ENCODE data around the gene EID3.

EID3 gene

GRCh38 chr12:104296718-104297117 is 6.8 kb upstream of the EID3 start:
- Mint-ChIP-seq H3K4me3 (no peak overlapping the region), H3K27me3 (no peaks in the 10 kb centered on the region), H3K4me1 (peaks cover 13% of the 10 kb centered on the region), H3K36me3 (ENCODE audit: low read depth) (peaks cover 67% of the 10 kb centered on the region), H3K27ac (no peak overlapping the region), H3K9me3 (no peaks in the 10 kb centered on the region)
- no peak for DNase-seq
- ATAC-seq: no peak

GRCh38 chr12:104297477-104298113 is 5.9 kb upstream of the EID3 start:
- Mint-ChIP-seq H3K27ac (no peak overlapping the region), H3K4me1 (peaks cover 13% of the 10 kb centered on the region), H3K4me3 (no peak overlapping the region), H3K9me3 (no peaks in the 10 kb centered on the region), H3K27me3 (no peaks in the 10 kb centered on the region), H3K36me3 (ENCODE audit: low read depth) (peaks cover 61% of the 10 kb centered on the region)
- DNase-seq (no peak), ATAC-seq (no peak)

- no peak overlapping the region for H3K4me3 Mint-ChIP-seq
- H3K4me1 Mint-ChIP-seq: peaks cover 35% of the 10 kb centered on the region
- no peaks in the 10 kb centered on the region for H3K9me3 Mint-ChIP-seq
- peaks cover 63% of the 10 kb centered on the region for H3K36me3 Mint-ChIP-seq (ENCODE audit: low read depth)
- DNase-seq: no peak
- ATAC-seq: no peak
- H3K27me3 Mint-ChIP-seq: no peaks in the 10 kb centered on the region
- no peak overlapping the region for H3K27ac Mint-ChIP-seq
Measured at GRCh38 chr12:104299842-104300481, 3.6 kb upstream of the EID3 start.

GRCh38 chr12:104304261-104305009 is 896 bp downstream of the EID3 start:
- Mint-ChIP-seq H3K27ac (peak overlapping the region; percentile 91), H3K4me3 (peak overlapping the region; percentile 81), H3K36me3 (ENCODE audit: low read depth) (peaks cover 58% of the 10 kb centered on the region), H3K27me3 (no peaks in the 10 kb centered on the region), H3K4me1 (peaks cover 49% of the 10 kb centered on the region), H3K9me3 (no peaks in the 10 kb centered on the region)
- no peak for ATAC-seq
- no peak for DNase-seq

GRCh38 chr12:104305349-104305748 is 1.8 kb downstream of the EID3 start:
- no peak overlapping the region for H3K27ac Mint-ChIP-seq
- peaks cover 49% of the 10 kb centered on the region for H3K4me1 Mint-ChIP-seq
- H3K4me3 Mint-ChIP-seq: no peak overlapping the region

GRCh38 chr12:104306376-104306775 is 2.8 kb downstream of the EID3 start:
- no peak overlapping the region for H3K4me3 Mint-ChIP-seq
- no peak overlapping the region for H3K27ac Mint-ChIP-seq
- H3K27me3 Mint-ChIP-seq: no peaks in the 10 kb centered on the region
- no peak for ATAC-seq
- H3K9me3 Mint-ChIP-seq: no peaks in the 10 kb centered on the region
- DNase-seq: no peak
- H3K36me3 Mint-ChIP-seq (ENCODE audit: low read depth): peaks cover 56% of the 10 kb centered on the region
- peaks cover 49% of the 10 kb centered on the region for H3K4me1 Mint-ChIP-seq

More at GRCh38 chr12:104305349-104305748, 1.8 kb downstream of the EID3 start:
- peaks cover 57% of the 10 kb centered on the region for H3K36me3 Mint-ChIP-seq (ENCODE audit: low read depth)
- DNase-seq (no peak), ATAC-seq (no peak)
- no peaks in the 10 kb centered on the region for H3K27me3 Mint-ChIP-seq
- no peaks in the 10 kb centered on the region for H3K9me3 Mint-ChIP-seq

- DNase-seq (no peak), ATAC-seq (no peak)
- no peak overlapping the region for H3K27ac Mint-ChIP-seq
- H3K9me3 Mint-ChIP-seq: no peaks in the 10 kb centered on the region
- H3K4me3 Mint-ChIP-seq: no peak overlapping the region
- H3K4me1 Mint-ChIP-seq: peaks cover 46% of the 10 kb centered on the region
- H3K36me3 Mint-ChIP-seq (ENCODE audit: low read depth): peaks cover 57% of the 10 kb centered on the region
- H3K27me3 Mint-ChIP-seq: no peaks in the 10 kb centered on the region
Measured at GRCh38 chr12:104306943-104307654, 3.6 kb downstream of the EID3 start.

- Mint-ChIP-seq H3K36me3 (ENCODE audit: low read depth) (peaks cover 60% of the 10 kb centered on the region), H3K4me3 (no peak overlapping the region)
- ATAC-seq: no peak
Measured at GRCh38 chr12:104307655-104308000, 4.1 kb downstream of the EID3 start.

GRCh38 chr12:104309446-104309993 is 6.0 kb downstream of the EID3 start:
- no peak for DNase-seq
- Mint-ChIP-seq H3K4me3 (no peak overlapping the region), H3K9me3 (no peaks in the 10 kb centered on the region), H3K27me3 (no peaks in the 10 kb centered on the region), H3K36me3 (ENCODE audit: low read depth) (peaks cover 51% of the 10 kb centered on the region), H3K4me1 (peaks cover 26% of the 10 kb centered on the region), H3K27ac (no peak overlapping the region)
- no peak for ATAC-seq

More at GRCh38 chr12:104307655-104308000, 4.1 kb downstream of the EID3 start:
- no peak for DNase-seq
- H3K4me1 Mint-ChIP-seq: peaks cover 44% of the 10 kb centered on the region
- no peak overlapping the region for H3K27ac Mint-ChIP-seq
- H3K9me3 Mint-ChIP-seq: no peaks in the 10 kb centered on the region
- no peaks in the 10 kb centered on the region for H3K27me3 Mint-ChIP-seq

- Mint-ChIP-seq H3K27me3 (no peaks in the 10 kb centered on the region), H3K9me3 (no peaks in the 10 kb centered on the region), H3K27ac (no peak overlapping the region), H3K4me1 (peaks cover 13% of the 10 kb centered on the region), H3K4me3 (no peak overlapping the region), H3K36me3 (ENCODE audit: low read depth) (peaks cover 49% of the 10 kb centered on the region)
- DNase-seq (no peak), ATAC-seq (no peak)
Measured at GRCh38 chr12:104310751-104311633, 7.5 kb downstream of the EID3 start.

GRCh38 chr12:104312202-104312601 is 8.7 kb downstream of the EID3 start:
- H3K27ac Mint-ChIP-seq: no peak overlapping the region
- no peak overlapping the region for H3K4me3 Mint-ChIP-seq
- DNase-seq (no peak), ATAC-seq (no peak)
- peaks cover 4% of the 10 kb centered on the region for H3K4me1 Mint-ChIP-seq
- H3K27me3 Mint-ChIP-seq: no peaks in the 10 kb centered on the region
- no peaks in the 10 kb centered on the region for H3K9me3 Mint-ChIP-seq
- peaks cover 47% of the 10 kb centered on the region for H3K36me3 Mint-ChIP-seq (ENCODE audit: low read depth)

- H3K36me3 Mint-ChIP-seq (ENCODE audit: low read depth): peaks cover 43% of the 10 kb centered on the region
- no peaks in the 10 kb centered on the region for H3K27me3 Mint-ChIP-seq
- peaks cover under 1% of the 10 kb centered on the region for H3K4me1 Mint-ChIP-seq
- H3K9me3 Mint-ChIP-seq: no peaks in the 10 kb centered on the region
- ATAC-seq (no peak), DNase-seq (no peak)
- H3K4me3 Mint-ChIP-seq: no peak overlapping the region
- no peak overlapping the region for H3K27ac Mint-ChIP-seq
Measured at GRCh38 chr12:104312654-104313053, 9.1 kb downstream of the EID3 start.

GRCh38 chr12:104313568-104314241 is 10.2 kb downstream of the EID3 start:
- no peaks in the 10 kb centered on the region for H3K9me3 Mint-ChIP-seq
- peaks cover 49% of the 10 kb centered on the region for H3K36me3 Mint-ChIP-seq (ENCODE audit: low read depth)
- H3K4me1 Mint-ChIP-seq: no peaks in the 10 kb centered on the region
- no peak overlapping the region for H3K27ac Mint-ChIP-seq
- no peak for ATAC-seq
- no peak overlapping the region for H3K4me3 Mint-ChIP-seq
- H3K27me3 Mint-ChIP-seq: no peaks in the 10 kb centered on the region
- DNase-seq: no peak
